IPS DF 4.7 (cell line): ENCODE measurements around the gene CEMIP2.
A peak's percentile ranks its signal among the peaks of the same experiment; 100 is the strongest.

Experiments used
- DNase-seq: peaks from one replicate; pipeline ENCODE4 v3.0.0-alpha.2; 2013; ENCODE audit warnings: low spot score; ENCODE audit errors: extremely low read depth

Gene CEMIP2

GRCh38 chr9:71770170-71770569 is 1.9 kb upstream of the CEMIP2 start:
- no peak for DNase-seq

- DNase-seq, result no peak
Measured at GRCh38 chr9:71769175-71770161, 1.2 kb upstream of the CEMIP2 start.

GRCh38 chr9:71767776-71768321 is 464 bp downstream of the CEMIP2 start:
- no peak for DNase-seq

- no peak for DNase-seq
Measured at GRCh38 chr9:71767163-71767775, 1.0 kb downstream of the CEMIP2 start.

- DNase-seq, result no peak
Measured at GRCh38 chr9:71766663-71767062, 1.6 kb downstream of the CEMIP2 start.

GRCh38 chr9:71765693-71766092 is 2.6 kb downstream of the CEMIP2 start:
- no peak for DNase-seq

GRCh38 chr9:71764891-71765290 is 3.4 kb downstream of the CEMIP2 start:
- no peak for DNase-seq

- no peak for DNase-seq
Measured at GRCh38 chr9:71764463-71764862, 3.9 kb downstream of the CEMIP2 start.

- no peak for DNase-seq
Measured at GRCh38 chr9:71763832-71764231, 4.5 kb downstream of the CEMIP2 start.

- no peak for DNase-seq
Measured at GRCh38 chr9:71762900-71763653, 5.2 kb downstream of the CEMIP2 start.

GRCh38 chr9:71761938-71762353 is 6.4 kb downstream of the CEMIP2 start:
- DNase-seq, result no peak

GRCh38 chr9:71760901-71761300 is 7.4 kb downstream of the CEMIP2 start:
- DNase-seq, result no peak

GRCh38 chr9:71758785-71759184 is 9.5 kb downstream of the CEMIP2 start:
- DNase-seq, result no peak

- DNase-seq, result peak; percentile 83
Measured at GRCh38 chr9:71758277-71758676, 10.0 kb downstream of the CEMIP2 start.

GRCh38 chr9:71756753-71757152 is 11.6 kb downstream of the CEMIP2 start:
- no peak for DNase-seq

- no peak for DNase-seq
Measured at GRCh38 chr9:71755869-71756268, 12.4 kb downstream of the CEMIP2 start.

GRCh38 chr9:71755230-71755629 is 13.1 kb downstream of the CEMIP2 start:
- DNase-seq, result no peak

GRCh38 chr9:71754151-71754550 is 14.2 kb downstream of the CEMIP2 start:
- no peak for DNase-seq

- no peak for DNase-seq
Measured at GRCh38 chr9:71752928-71753327, 15.4 kb downstream of the CEMIP2 start.

GRCh38 chr9:71752352-71752751 is 16.0 kb downstream of the CEMIP2 start:
- DNase-seq, result no peak

GRCh38 chr9:71748280-71748743 is 20.0 kb downstream of the CEMIP2 start:
- no peak for DNase-seq
